Measurements from ENCODE around the gene ZNF516.

ZNF516 gene

DNA sequence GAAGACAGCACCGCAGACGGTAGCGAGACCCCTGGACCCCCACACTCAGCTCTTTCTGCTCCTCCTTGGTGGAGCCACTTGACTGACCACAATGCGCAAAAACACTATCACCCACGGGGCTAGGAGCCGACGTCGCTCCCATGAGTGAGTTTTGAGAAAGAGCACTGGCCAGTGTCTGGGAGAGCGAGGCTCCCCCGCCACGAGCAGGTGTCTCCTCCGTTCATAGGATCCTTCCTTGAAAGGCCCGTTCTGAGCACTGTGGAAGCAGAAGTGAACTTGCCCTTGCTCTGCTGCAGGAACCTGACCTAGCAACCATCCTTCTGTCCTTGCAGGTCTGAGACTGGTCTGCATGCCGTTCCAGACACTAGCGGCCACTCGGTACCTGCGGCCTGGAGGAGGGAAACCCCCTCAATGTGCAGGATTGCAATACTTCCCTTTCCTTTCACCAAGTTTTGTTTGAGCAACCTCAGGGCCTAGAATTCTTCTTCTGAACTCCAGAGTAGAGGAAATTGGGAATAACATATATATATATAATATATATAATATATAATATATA lies 12.9 kb upstream of the ZNF516 start:
- no peak for DNase-seq

DNA sequence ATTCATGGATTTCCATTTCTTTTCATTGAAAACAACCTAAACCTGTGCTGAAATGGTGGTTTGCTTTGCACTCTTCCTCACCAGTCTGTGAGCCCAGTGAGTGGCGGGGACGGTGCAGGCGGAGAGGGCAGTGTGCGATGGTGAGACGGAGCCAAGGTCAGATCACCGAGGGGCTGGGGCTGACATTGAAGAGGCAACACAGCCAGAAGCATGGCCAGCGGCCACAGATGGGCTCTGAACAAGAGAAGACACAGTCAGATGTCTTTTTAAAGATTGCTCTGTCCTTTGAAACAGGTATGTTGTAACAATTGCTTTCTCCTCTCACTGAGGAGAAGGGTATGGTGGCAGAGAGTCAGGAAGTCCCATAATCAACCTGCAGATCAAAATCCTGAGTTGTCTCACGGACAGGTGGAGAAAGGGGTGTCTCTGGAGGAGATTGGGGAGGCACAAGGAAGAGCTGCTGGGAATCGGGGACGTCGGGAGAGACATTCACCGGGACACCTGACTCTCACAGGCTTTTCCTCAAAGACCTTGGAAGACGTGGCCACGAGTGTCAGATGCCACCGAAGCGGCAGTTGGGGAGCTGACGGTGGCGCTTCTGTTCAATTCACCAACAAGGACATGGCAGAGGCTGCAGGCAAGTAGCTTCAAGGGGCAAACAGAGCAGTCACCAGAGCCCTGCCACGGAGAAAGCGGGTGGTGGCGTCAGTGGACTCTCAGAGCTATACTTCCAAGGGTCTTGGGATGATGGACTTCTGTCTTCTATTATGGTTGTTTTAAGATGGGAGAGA lies 12.1 kb upstream of the ZNF516 start:
- DNase-seq: no peak

DNA sequence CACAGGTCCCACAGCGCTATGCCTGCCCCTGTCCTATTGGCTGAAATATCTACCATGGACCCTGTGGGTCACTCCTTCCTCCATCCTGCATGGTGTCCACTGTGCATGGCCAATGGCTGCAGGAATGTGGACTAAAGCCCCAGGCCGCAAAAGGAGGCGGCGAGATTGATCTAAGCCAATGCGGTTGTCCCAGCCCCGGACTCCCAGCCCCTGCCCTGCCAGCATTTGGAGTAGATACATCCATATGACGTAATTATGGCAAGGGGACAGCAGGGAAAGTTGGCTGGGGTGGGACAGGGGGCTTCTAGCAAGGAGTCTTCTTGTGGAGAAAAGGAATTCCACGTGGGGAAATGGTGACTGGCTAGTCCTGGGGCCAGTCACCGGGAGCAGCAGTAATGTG lies 11.4 kb upstream of the ZNF516 start:
- no peak for DNase-seq

DNA sequence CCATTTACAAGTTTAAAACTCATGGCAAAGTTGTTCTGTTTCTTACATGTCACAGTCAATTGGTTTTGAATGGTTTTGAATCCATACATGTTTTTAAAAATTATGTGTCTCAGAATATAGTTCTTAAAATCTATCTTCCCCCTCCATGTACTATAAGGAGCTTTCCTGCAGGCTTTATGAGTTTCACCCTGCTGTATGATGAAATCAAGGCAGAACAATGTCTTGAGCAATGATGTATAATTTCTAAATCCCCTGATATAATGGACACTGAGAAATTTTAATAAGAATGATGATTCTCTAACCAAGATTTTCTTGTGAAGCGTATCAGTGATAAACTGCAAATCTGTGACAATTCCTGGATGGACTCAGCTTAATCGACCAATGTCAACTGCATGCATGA lies 10.6 kb upstream of the ZNF516 start:
- no peak for DNase-seq

DNA sequence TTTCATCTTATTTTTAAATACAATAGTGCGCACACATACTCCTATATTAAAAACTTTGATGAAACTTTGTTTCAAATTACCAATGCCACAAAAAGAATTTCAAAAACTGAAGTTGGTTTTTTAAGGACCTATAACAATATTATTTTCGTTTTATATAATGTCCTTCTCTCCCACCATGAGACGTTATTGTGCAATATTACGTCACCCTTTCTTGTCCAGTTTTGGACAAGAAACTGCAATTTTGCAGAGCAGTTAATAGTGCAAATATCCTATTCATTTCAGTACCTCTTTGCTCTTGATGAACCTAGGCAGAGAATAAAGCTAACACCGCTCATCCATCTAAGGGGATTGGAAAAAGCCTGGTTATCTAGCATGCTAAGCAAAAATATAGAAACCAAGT lies 9.7 kb upstream of the ZNF516 start:
- DNase-seq: no peak

DNA sequence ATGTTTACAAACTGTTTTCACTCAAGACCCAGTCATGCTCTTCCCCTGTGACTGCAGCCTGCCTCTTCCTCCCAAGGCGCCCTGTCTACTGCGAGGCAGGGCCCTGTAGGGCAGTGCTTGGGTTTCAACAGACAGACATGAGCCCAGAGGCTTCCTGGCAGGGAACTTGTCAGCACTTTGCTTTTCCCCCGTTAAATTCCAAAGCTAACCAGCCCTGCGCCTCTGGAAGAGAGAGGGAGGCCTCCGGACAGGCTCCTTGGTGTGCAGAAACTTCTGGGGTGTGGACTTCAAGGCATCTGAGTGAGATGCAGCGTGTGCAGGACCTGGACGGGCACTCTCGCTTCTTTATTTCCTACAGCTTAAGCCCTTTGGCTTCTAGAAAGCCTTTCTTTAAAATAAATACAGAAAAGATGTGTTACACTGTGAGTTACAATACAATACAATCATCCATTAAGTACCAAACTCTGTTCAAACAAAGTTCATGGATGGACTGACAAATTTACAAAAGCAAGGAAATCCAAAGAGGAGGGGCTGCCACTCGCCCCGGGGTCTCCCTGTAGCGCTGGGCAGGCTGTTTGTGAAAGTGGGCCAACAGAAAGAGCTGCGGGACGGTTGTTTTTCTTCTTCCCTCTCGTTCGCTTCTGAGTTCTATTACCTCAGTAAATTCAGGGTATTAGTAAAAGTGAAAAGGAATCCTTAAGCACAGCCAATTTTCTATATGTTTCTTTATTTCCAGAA lies 8.8 kb upstream of the ZNF516 start:
- DNase-seq: no peak

DNA sequence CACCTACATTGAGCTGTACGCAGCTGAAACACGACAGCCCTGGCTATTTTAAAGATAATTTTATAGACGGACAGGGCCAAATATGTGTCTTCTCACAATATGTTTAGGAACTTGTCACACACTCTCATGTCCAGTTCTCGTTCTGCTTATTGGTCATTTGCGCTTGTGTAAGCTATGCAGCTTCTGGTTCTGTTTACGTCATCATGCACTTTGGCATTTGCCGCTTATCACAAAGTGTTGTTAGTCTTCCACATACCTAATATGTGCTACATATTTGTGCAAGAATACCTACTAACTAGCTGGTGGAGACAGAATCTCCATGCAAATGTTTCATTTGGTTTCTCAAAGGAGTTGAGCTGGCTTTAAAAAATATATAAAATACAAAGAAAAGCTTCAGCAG lies 7.5 kb upstream of the ZNF516 start:
- DNase-seq: no peak

DNA sequence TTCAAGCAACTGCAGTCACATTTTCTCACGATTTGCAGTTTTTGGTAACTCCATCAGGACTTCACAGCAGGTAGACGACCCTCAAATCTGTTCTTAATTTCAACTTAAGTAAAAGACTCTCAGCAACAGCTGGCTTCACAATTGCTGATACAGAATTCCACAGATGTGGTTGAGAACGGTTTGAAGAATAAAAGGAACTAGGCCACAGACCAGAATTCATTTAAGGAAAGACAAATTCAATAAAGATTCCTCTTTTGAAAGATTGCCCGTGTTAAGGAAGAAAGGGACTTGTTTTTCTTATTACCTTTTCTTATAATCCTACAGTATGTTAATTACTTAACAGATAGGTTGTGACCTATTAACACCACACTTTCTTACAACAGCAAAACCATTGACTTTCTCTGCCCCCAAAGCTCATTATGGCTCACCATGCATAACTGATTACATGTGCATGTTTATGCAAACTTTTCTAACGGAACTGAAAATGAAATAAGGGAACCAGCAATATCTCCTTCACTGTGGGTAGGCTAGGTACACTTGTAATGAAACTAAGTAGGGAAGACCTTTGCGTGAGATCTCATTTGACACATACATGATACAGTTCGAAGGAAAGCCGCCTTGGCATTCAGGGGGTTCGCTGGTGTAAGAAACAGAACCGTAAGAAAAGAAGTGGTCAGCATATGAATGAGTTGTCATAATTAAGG lies 4.7 kb upstream of the ZNF516 start:
- no peak for DNase-seq

DNA sequence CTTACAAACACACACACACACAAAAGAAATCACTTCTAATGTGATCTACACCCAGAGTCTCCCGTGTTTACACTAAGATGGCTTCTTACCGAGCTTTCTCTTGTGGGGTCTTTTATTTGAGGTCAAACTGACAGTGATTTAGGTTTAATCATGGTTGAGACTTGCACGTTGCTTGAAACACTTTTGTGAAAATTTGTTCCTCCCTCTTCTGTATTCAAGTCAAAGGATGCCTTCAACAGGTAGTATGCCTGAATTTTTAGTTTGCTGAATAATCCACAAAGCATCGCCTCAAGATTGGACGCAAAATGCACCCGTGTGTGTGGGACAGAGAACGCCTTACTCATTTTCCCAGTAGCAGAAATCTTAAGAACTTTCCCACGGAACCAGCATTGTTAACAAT lies 4.0 kb upstream of the ZNF516 start:
- DNase-seq: no peak

DNA sequence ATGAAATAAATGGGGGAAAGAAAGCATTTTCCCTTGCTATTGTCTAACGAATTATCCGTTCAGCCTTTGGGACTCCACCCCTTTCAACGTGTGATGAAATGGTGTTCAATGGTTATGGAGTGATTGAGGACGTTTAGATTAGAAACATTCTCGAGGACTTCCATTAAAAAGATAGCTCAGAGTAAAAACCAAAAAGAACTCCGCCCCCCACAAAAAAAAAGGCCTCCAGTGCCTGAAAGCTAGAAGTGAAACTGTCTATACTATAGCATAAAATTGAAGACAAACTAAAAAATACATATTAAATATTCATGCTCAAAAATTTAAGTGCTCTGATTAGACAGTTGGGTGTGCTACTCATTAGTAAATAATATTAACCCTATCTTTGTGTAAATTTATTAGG lies 3.0 kb upstream of the ZNF516 start:
- peak; percentile 34 for DNase-seq

DNA sequence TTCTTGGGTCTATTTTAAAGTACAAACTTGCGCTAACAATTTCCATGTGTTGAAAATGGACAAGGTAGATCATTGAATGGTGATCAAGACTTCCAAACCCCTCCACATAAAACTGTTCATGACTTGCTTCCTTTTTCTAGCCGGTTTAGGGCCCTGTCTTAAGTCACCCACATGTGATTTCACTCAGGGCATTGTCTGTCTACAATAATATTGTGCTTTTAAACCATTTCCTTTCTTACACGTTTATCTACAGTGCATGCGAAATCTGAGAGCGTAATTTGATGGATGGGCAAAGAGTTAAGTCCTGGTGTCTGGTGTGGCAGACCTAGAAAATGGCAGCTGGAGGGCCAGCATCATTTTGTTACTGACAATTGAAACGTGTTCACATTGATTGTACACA lies 2.0 kb upstream of the ZNF516 start:
- no peak for DNase-seq

DNA sequence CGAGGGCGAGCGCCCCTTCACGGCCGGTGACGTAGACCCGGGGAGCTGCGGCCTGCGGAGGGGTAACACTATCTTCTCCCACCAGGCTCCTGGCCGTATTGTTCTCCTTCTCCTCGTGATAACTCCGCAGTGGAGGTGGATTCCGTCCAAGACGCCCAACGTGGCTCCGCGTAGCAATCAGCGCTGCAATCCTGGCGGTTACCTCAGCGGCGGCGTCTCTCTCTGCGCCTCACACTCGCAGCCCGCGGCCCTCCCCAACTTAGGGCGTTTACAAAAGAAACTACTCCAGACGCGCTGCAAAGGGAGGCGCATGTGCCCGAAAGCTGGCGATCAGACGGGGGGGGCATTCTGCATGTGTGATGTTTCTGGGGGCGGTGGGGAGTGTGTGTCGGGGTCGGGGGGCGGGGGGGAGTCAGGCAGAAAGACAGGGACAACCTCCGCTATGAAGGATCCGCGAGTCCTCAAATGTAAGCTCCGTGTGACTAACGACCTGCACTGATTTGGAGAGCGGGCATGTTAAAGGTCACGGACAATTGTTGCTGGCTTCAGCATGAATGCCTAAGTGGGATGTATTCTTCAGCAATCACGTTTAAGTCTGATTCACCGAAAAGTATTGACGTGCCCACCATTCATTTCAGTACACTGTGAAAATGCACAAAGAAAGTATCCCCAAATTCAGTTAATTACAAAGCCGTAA lies 1.3 kb upstream of the ZNF516 start:
- peak; percentile 95 for DNase-seq

DNA sequence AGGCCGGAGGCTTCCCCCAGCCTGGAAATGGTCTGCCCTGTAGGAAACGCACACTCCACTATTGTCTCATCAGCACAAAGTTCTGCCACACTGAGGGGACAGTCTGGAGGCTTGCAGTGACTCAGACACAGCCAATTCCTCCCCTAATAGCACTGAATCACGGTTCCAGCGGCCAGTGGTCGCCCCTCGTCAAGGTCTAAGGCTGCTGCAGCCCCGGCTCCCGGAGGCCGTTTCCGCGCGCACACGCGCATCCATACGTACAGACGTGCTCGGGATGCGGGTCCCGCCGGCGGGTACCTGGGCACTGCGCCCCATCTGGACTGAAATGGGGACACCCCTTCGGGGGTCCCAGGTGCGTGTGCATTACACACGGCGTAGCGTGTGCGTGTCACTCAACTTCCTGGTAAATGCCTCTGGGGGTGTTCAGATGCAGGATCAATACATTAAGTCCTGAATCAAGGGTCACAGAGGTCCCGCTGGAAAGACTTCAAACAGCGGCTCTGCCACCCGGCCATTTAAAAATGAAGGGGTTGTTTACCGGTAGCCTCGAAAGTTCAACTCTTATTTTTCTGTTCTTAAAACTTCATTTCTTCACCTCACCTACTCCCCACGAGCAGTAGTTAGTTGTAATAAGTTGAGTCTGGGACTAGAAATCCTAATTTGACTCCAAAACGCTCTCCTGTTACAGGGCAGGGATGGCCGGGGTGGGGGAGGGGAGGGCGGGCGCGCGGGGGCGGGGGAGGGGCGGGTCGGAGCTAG lies 572 bp upstream of the ZNF516 start:
- peak; percentile 64 for DNase-seq

DNA sequence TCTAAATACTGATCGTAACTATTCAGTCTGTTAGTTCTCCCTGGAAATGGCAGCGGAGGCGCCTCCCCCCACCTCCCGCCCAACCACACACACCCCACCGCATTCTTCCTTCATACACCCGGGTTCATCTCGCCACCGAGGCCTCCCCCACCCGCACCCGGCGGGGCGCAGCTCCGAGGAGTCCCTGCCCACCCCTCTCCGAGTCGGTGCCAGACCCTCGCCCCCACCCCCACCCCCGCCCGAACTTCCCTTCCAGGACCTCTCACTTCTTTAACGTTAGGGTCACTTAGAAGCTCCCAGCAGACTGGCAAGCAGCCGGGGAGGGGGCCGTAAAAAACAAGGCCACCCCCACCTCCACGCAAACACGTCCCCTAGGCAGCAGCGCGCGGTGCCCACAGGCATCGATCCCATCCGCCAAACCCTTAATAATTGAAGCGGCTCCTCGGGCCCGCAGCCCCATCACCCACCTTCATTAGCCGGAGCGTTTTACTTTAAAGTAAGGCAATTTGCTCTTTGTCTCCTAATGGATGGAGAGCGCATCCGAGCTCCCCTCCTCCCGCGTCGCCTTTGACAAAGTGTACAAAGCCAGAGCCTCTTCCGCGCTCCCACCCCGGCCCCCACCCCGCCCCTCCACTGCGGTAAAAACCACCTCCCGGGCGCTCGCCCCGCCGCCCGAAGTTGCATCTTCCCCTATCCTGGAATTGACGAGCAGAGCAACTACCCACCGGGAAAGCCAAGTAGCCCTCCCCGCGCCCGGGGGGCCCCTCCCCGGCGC lies 624 bp downstream of the ZNF516 start:
- peak; percentile 42 for DNase-seq

DNA sequence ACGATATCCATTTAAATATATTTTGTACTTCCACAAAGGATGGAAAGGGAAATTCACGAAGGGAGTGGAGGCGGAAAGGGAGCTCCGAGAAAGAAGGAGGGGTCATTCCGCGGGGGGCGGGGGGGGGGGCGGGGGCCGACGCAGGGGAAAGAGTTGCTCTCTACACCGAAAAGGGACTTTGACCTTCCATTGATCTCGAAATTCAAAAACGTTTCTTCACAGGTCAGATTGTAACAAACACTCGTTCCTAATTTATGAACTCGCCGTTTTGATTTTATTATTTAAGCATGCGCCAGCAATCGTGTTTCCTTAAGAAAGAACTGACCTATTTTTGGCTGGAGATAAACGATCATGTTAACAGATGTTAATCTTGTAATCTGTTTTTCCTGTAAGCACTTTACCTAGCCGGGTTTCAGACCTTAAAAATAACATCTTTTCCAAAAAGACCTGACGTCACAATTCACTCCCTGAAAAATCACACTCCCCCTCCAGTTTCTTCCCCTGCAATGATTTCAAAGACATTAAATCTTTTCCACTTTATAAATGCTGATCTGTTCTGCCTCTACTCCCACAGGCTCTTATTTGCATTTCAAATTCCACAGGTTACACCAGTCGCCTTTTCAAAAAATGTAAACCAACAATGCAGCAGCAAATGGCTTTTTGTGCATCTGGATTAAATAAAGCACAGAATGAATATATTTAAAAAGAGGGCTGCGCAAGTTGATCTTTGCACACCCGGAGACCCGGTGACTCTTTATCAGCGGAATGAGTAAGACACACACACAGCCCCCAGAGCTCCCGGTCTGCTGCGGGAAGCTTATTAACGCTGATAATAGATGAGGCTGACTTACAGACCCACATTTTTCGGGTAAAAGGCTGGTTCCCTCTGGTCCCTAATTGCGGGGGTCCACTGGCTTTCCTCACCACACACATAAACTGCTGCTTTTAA lies 1.6 kb downstream of the ZNF516 start:
- peak; percentile 90 for DNase-seq

DNA sequence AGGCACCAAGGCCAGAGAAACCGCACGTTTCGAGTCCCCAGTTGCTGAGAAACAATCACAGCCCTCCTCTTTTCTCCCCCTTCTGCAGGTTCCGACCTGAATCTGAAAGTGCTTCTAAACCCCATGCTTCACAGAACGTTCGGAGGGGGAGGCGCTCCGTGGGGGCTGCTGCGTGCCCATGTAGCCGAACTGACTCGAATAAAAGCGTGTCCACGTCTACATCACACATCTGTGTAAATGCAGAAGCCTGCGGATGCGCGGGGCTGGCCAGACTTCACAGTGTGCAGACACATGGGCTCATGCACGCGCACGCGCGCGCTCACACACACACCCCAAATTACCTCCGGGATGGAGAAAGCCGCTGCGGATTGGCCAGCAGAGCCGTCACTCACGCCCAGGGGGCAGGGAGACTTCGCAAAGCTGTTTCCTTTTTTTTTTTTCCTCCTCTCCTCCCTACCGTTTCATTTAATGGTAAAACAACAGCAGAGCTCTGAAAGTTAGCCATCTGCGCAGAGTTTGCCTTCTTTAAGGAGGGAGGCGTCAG lies 2.3 kb downstream of the ZNF516 start:
- DNase-seq: peak; percentile 98

DNA sequence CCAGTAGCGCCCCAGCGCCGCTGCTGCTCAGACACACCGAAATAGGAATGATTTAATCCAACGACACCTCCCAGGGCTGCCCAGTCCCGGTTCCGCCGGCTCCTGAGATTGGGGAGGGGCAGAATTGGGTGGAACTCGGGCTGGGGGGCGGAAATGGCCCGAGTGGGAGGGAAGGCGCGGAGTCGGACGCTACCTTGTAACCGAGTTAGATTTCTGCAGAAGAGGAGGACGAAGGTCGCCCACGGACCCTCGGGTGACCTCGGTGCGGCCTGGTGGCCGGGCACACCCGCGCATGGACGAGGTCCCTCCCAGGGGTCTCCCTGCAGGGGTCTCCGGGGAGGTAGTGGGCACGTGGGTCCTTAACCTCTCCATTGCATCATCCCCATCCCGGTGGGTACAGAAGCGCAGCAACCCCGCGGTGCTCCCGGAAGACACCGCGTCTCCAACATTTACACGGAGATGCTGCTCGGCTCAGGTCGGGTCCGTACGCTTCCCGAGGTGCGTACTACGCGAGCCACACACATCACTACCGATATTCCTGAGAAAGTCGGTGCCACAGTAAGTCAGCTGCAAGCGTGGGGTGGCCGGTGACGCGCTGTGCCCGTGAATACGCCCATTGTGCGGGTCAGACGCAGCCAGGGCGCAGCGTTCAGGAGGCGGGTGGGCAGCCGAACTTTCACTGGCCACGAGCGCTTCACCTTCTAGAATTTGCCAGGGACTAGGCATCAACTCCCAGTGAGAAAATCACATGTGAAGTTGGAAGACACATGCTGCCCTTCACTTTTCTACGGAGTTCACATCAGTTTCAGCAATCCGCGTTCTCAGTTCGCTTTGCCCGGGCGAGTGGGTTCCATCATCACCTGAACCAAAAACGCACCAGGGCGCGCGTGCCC lies 3.0 kb downstream of the ZNF516 start:
- peak; percentile 30 for DNase-seq

DNA sequence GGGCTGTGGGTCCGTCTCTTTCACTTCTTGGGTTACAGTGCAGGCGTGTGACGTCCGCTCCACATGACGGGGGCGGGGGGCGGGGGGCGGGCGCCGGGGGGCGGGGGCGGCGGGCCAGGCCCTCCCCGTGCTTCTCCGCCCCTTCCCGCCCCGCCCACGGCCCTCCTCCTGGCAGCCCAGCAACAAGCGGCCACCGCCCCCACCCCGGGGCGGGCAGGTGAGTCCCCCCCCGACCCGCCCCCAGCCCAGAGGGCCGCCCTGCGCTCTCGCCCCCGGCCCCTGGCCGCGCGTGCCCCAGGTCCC lies 3.6 kb downstream of the ZNF516 start:
- no peak for DNase-seq

Measured in hematopoietic multipotent progenitor cell treated with erythropoietin and hydrocortisone succinate and interleukin-3 and kit ligand, for 8 days (in vitro differentiated cells).